HCT116 (cell line): ENCODE data around the gene RNF126. TPM values are rescaled to one million over a fixed set of nuclear protein-coding genes. Genes with fewer than 3 reads are reported as not detected.
"Not testable (repeated sequence)": the region's sequence is repeated elsewhere in the genome, so short reads cannot be mapped to it uniquely, and the experiment has no call there.

Source experiments
- ATAC-seq: fragments of 200-7000 bp; cut with Tn5 transposase; 2 replicates; pipeline ENCODE4 v1.9.1; 2020; ENCODE audit warnings: mild to moderate bottlenecking, moderate library complexity
- BruUV-seq: library from RNA; stranded (reverse); fragments of 400-500 nt; replicated peaks from 2 replicates; lab custom pipeline; 2021; lab: Mats Ljungman, UMichigan
- CTCF ChIA-PET: fragments of 300-600 bp; sonication (Branson Sonifier 250); formaldehyde crosslinking; loops from one replicate; lab custom pipeline; 2021; ENCODE audit warnings: antibody characterized with exemption; lab: Charles Lee
- POLR2A ChIA-PET: fragments of 300-600, 350-600 bp; sonication (Branson Sonifier 250); formaldehyde crosslinking; loops from one replicate; lab custom pipeline; 2021; ENCODE audit warnings: antibody characterized with exemption; lab: Charles Lee
- RAD21 ChIA-PET, 2 experiments: fragments of 300-600 bp; sonication (Branson Sonifier 250); formaldehyde crosslinking; loops; one replicate each; lab custom pipeline; 2023; ENCODE audit warnings: low total read pairs in 2 of 2; ENCODE audit not compliant: uncharacterized antibody in 2 of 2, unreplicated experiment in 2 of 2, low non-redundant PET in 1 of 2; lab: Charles Lee
- DNase-seq: peaks from one replicate; pipeline ENCODE4 v3.0.0-alpha.2; 2010; ENCODE audit warnings: low read depth, low spot score
- H2AFZ ChIP-seq: fragments of 200-600 bp; shearing (Covaris generic), sonication (generic); 2 replicates; pipeline ENCODE4 v1.6.1; 2017; ENCODE audit warnings: low read depth, mixed run types, mixed read lengths, antibody characterized with exemption, low read length; ENCODE audit not compliant: poor library complexity, severe bottlenecking
- H3K27ac ChIP-seq: 2 replicates; pipeline ENCODE4 v1.5.1; 2012; ENCODE audit warnings: low read depth, low read length
- H3K27me3 ChIP-seq: fragments of 200-600 bp; sonication (generic); 2 replicates; pipeline ENCODE4 v1.6.1; 2016; ENCODE audit warnings: mixed run types, low read length, mixed read lengths; ENCODE audit not compliant: insufficient read depth
- H3K36me3 ChIP-seq, 2 experiments: fragments of 200-500 bp in 1 of 2; fragments of 200-600 bp in 1 of 2; sonication (Bioruptor generic) in 1 of 2; sonication (generic) in 1 of 2; 2 replicates each; pipeline versions ENCODE4 v1.5.1 to v1.6.1; 2014 to 2016; ENCODE audit warnings: low read length in 2 of 2, inconsistent platforms in 1 of 2, mixed read lengths in 1 of 2, mixed run types in 1 of 2; ENCODE audit not compliant: insufficient read depth in 2 of 2, control insufficient read depth in 1 of 2
- H3K4me1 ChIP-seq, 2 experiments: fragments of 200-600 bp in 1 of 2; sonication (generic) in 1 of 2; 2 replicates each; pipeline versions ENCODE4 v1.5.1 to v1.6.1; 2012 to 2017; ENCODE audit warnings: low read length in 2 of 2, inconsistent platforms in 1 of 2, mild to moderate bottlenecking in 1 of 2, mixed read lengths in 1 of 2, mixed run types in 1 of 2, moderate library complexity in 1 of 2; ENCODE audit not compliant: insufficient read depth in 2 of 2, control insufficient read depth in 1 of 2
- H3K4me2 ChIP-seq: fragments of 200-600 bp; sonication (generic); 2 replicates; pipeline ENCODE4 v1.6.1; 2017; ENCODE audit warnings: mixed run types, low read length, mixed read lengths
- H3K4me3 ChIP-seq, 2 experiments: fragments of 200-600 bp in 1 of 2; sonication (generic) in 1 of 2; replicated peaks in 1 of 2; 2 replicates each; pipeline ENCODE4 v1.5.1; 2011 to 2016; ENCODE audit warnings: low read length in 2 of 2, control low read depth in 1 of 2, low read depth in 1 of 2, mild to moderate bottlenecking in 1 of 2, mixed read lengths in 1 of 2, mixed run types in 1 of 2
- H3K79me2 ChIP-seq: fragments of 200-600 bp; sonication (generic); 2 replicates; pipeline ENCODE4 v1.6.1; 2017; ENCODE audit warnings: mild to moderate bottlenecking, mixed run types, low read length, moderate library complexity, mixed read lengths; ENCODE audit not compliant: insufficient read depth
- H3K9ac ChIP-seq: fragments of 200-600 bp; sonication (generic); 2 replicates; pipeline ENCODE4 v1.6.1; 2016; ENCODE audit warnings: low read length, mixed read lengths
- H3K9me2 ChIP-seq: fragments of 200-600 bp; sonication (generic), shearing (Covaris generic); 2 replicates; pipeline ENCODE4 v1.6.1; 2017; ENCODE audit warnings: mixed run types, mild to moderate bottlenecking, moderate library complexity; ENCODE audit not compliant: insufficient read depth
- H3K9me3 ChIP-seq, 2 experiments: fragments of 200-500 bp in 1 of 2; fragments of 200-600 bp in 1 of 2; sonication (Bioruptor generic) in 1 of 2; sonication (generic) in 1 of 2; 2 replicates each; pipeline ENCODE4 v1.6.1; 2014 to 2017; ENCODE audit warnings: low read length in 2 of 2, mixed read lengths in 2 of 2, inconsistent platforms in 1 of 2, low read depth in 1 of 2, mild to moderate bottlenecking in 1 of 2, mixed run types in 1 of 2, moderate library complexity in 1 of 2; ENCODE audit not compliant: control insufficient read depth in 1 of 2, insufficient read depth in 1 of 2
- H4K20me1 ChIP-seq: fragments of 200-600 bp; sonication (generic), shearing (Covaris generic); 2 replicates; pipeline ENCODE4 v1.6.1; 2017; ENCODE audit warnings: mixed run types, mild to moderate bottlenecking, moderate library complexity; ENCODE audit not compliant: insufficient read depth
- CBX3 ChIP-seq: IDR thresholded peaks from 2 replicates; pipeline ENCODE4 v1.6.1; 2012; ENCODE audit warnings: low read depth
- ELF1 ChIP-seq: IDR thresholded peaks from 2 replicates; pipeline ENCODE4 v1.6.1; 2012; ENCODE audit warnings: low read depth, borderline replicate concordance
- FOSL1 ChIP-seq: IDR thresholded peaks from 2 replicates; pipeline ENCODE4 v1.6.1; 2012; ENCODE audit warnings: low read depth
- JUND ChIP-seq: IDR thresholded peaks from 2 replicates; pipeline ENCODE4 v1.6.1; 2012
- MAX ChIP-seq: IDR thresholded peaks from 2 replicates; pipeline ENCODE4 v1.6.1; 2012
- POLR2AphosphoS5 ChIP-seq: IDR thresholded peaks from 2 replicates; pipeline ENCODE4 v1.6.1; 2011; ENCODE audit warnings: mild to moderate bottlenecking, low read depth, low read length, moderate library complexity
- SRF ChIP-seq: IDR thresholded peaks from 2 replicates; pipeline ENCODE4 v1.6.1; 2012; ENCODE audit warnings: low read depth
- TCF7L2 ChIP-seq: IDR thresholded peaks from 2 replicates; pipeline ENCODE4 v1.7.0; 2011; ENCODE audit warnings: borderline replicate concordance, inconsistent platforms; ENCODE audit not compliant: insufficient read depth, insufficient read length; ENCODE audit errors: extremely low read depth
- ZBTB33 ChIP-seq: IDR thresholded peaks from 2 replicates; pipeline ENCODE4 v1.6.1; 2011; ENCODE audit warnings: mild to moderate bottlenecking, low read length, moderate library complexity; ENCODE audit not compliant: insufficient replicate concordance; ENCODE audit errors: extremely low read depth
- ZNF274 ChIP-seq: fragments of 200-500 bp; sonication (Bioruptor generic); IDR thresholded peaks from 2 replicates; pipeline ENCODE4 v1.6.1; 2014; ENCODE audit warnings: mild to moderate bottlenecking, low read depth, low read length, inconsistent platforms
- intact Hi-C: fragments of 100-400 bp; cut with micrococcal nuclease; formaldehyde crosslinking; loops from 2 replicates; pipeline ENCODE4 v1.10.0; 2022
- total RNA-seq: library from RNA; stranded (reverse); gene quantifications from one replicate; pipeline ENCODE4 v1.2.1, GENCODE V29; 2021; ENCODE audit not compliant: unreplicated experiment

RNF126 gene
- total RNA-seq, 1 experiment from 2014 or later: 93.8 TPM

GRCh38 chr19:698529-698928 lies 35.5 kb upstream of the RNF126 start:
- CTCF ChIA-PET, H3K4me3 ChIP-seq, ATAC-seq, H3K36me3 ChIP-seq, H3K4me1 ChIP-seq, H3K27me3 ChIP-seq, H3K4me2 ChIP-seq, BruUV-seq, H3K27ac ChIP-seq, intact Hi-C loops, RAD21 ChIA-PET, H3K9me2 ChIP-seq, H3K79me2 ChIP-seq, H3K9me3 ChIP-seq, H4K20me1 ChIP-seq, DNase-seq, H2AFZ ChIP-seq, H3K9ac ChIP-seq: not testable (repeated sequence)
- POLR2A ChIA-PET: interaction anchor here (2.0 kb wide), 1 partner anchor 18 kb away, joined by 10 read pairs; no protein-coding TSS in a partner anchor

GRCh38 chr19:695352-695949 lies 32.4 kb upstream of the RNF126 start, which contains the start of gene PRSS57:
Gene PRSS57, minus strand, starts transcription at chr19:695452. Its CDS starts 22 bp downstream, at chr19:695430.
- ATAC-seq (no peak), DNase-seq (no peak)
- Histone ChIP-seq H3K27me3 (no peaks in the 10 kb centered on the region), H3K4me3 (no peak within 1 kb of the TSS), H2AFZ (no peak within 1 kb of the TSS), H3K27ac (no peak within 1 kb of the TSS), H3K9ac (no peak within 1 kb of the TSS), H4K20me1 (no peaks in the 10 kb centered on the region), H3K9me3 (no peaks in the 10 kb centered on the region), H3K9me2 (no peaks in the 10 kb centered on the region), H3K4me1 (no peaks in the 10 kb centered on the region), H3K79me2 (no peaks in the 10 kb centered on the region), H3K4me2 (no peak within 1 kb of the TSS), H3K36me3 (no peaks in the 10 kb centered on the region)
- ChIA-PET RAD21 (no interaction called here), POLR2A (no interaction called here), CTCF (no interaction called here)
- intact Hi-C loops: no loop called here
- TF ChIP-seq MAX: no peak
- no peak for TF ChIP-seq TCF7L2
- TF ChIP-seq CBX3: no peak
- no peak for TF ChIP-seq ELF1
- TF ChIP-seq ZBTB33: no peak
- no peak for TF ChIP-seq POLR2AphosphoS5
- TF ChIP-seq SRF: no peak
- TF ChIP-seq FOSL1: no peak
- TF ChIP-seq JUND: no peak
- no peak for TF ChIP-seq ZNF274
- BruUV-seq: no TSS peak
